NCI-H1694 (cell line): ENCODE measurements around the gene BTRC.
A peak's percentile ranks its signal among the peaks of the same experiment; 100 is the strongest.
"Not testable (repeated sequence)": the region's sequence is repeated elsewhere in the genome, so short reads cannot be mapped to it uniquely, and the experiment has no call there.

Source experiments
- DNase-seq: peaks from one replicate; lab custom pipeline; 2025; lab: John Stamatoyannopoulos, UW

Gene BTRC

DNA sequence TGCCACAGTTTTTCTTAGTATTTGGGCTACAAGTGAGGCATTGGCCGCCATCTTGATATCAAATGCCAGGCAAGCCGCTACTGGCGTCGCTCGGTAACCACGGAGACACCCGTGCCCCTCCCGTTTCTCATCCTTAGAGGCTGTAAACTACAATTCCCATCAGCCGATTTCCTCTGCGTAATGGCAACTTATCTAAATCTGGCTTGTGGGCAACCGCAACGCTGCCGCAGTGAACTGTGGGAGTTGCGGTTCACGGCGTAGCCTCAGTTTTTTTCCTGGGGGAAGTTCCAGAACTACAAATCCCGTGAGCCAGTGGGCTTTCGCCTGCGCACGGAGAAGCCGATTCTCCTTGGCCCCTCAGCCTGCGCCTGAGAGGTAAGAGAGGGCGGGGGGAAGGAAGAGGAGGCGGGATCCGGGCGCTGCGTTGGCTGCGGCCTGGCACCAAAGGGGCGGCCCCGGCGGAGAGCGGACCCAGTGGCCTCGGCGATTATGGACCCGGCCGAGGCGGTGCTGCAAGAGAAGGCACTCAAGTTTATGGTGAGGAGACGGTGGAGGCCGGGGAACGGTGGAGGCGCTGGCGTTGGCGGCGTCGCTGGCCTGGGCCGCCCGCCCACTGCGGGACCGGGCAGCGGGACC, at the start of gene BTRC:
BTRC (plus strand) TSS at position 474 of the 636 bp plus-strand sequence; CDS start at position 490, 16 bp downstream.
- DNase-seq, result peak; percentile 96

- DNase-seq, result no peak
Observed at GRCh38 chr10:101304316-101304715, 49.6 kb upstream of the BTRC start.

DNA sequence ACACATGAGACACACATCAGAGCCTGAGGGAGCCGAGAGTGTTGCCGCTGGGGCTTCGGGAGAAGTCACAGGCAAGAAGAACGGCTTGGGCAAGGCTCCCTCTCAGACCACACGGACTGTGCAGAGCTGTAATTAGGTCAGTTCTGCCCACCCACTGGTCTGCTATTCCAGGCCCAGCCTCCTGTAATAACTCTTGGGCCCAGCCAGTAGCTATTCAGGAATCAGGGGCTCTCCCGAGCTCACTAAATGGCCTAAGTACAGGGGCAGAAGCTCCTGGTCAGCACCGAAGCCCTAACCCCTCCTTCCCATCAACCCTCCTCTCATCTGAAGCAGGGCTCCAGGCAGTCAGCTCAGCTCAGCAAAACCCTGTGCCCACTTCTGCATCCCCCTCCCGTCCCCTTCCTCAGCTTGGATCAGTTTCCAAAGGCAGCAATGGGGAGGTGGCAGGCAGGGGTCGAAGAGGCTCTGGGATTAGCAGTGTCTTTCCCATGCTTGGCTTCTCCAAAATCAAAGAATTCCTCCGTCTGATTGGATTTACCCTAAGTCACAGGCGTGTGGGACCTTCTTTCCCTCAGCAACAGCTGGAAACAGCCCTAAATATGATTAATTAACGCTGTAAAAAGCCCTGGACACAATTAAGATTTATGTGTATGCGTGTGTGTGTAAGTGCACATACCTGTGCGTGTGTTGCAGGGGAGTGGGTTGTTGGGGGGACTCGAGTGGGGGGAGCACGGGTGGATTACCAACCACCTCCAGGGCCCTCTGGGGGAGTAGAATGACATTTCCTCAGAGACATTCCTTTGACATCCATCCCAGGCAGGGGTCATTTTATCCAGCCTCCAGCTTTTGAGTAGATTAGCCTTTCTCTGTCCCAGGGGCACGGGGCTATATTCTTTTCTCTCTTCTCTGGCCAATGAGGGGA, 48.4 kb upstream of the BTRC start:
- no peak for DNase-seq

DNA sequence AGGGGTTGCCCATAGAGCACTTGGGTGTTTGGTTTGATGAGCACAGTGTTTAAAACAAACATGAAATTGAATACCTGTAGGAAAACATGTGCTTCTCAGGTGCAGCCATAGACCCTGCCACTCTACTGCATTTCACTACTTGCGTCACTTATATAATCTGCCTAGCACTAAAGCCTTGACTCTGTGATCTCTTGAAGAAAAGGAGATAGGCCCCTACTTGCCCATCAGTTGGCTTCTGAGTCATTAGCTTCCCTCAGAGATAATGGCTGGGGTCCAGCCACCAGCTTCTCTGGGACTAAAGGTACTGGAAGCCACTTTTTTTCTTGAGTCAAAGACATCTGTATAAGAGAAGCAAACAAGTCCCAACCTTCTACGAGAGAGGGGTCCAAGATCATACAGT, 45.9 kb upstream of the BTRC start:
- DNase-seq, result no peak

- no peak for DNase-seq
Observed at GRCh38 chr10:101310529-101311184, 43.3 kb upstream of the BTRC start.

GRCh38 chr10:101311185-101312066, 42.5 kb upstream of the BTRC start:
- no peak for DNase-seq

DNA sequence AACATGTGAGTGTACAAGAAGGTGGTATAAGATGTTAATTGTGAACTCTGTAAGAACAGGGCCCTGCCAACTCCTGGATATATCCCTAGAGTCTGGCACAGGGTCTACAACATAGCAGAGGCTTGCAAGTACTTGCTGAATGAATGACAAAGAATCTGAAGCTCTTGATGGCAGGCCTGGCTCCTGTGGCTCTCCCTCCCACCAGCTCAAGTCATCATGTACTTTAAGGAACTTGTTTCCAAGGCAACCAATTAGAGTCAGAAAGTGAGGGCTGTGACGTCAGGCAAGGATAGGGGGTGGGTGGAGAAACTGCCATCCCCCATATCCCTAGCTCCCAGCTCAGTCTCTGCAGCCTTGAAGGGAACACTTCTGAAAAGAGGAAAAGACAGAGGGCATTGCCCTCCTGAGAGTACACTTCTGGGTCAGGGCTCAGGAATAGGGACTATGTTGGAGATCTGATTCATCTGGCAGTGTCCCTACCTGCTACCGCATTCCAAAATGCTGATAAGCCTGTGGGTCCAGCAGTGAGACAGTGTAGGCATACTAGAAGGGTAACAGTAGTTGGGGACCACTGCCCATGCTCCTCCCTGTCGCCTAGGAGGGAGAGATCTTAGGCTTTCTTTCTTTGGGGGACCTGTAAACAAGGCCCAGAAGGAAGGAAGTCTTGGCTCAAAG, 34.6 kb upstream of the BTRC start:
- DNase-seq, result no peak

DNA sequence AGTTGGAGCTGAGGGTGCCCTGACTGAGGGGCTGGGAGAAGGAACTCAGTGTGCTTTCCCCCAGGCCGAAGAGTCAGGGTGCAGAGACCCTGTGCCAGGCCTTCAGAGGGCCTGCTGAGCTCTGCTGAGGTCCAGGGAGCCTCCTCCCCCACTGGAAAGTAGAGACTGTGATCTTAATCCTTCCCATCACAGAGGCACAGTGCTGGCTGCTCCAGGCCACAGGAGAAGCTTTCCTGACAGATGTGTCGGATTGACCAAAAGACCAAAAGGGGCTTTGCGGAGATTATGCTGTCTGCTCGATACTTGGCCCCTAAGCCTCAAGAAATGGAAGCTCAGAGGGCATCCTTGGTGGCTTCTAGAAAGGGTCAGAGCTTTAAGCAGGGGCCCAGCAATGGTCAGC, 32.9 kb upstream of the BTRC start:
- no peak for DNase-seq

- no peak for DNase-seq
Observed at GRCh38 chr10:101322266-101323108, 31.5 kb upstream of the BTRC start.

DNA sequence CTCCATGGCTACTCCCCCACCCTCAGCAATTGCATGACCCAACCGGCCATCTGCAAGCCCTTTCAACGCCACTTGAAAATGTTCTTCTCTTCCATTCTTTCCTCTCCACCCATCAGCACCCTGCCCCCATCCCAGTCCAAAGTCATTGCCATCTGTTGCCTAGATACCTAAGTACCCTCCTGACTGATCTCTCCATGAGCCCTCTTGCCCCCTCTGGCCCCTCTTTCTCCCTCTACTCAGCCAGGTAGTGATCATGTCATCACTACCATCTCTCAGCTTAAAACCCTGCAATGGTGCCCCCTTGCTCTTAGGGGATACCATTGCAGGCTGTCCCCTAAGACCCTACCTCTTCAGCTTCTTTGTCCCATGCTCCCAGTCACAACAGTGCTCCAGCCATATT, 30.5 kb upstream of the BTRC start:
- no peak for DNase-seq

DNA sequence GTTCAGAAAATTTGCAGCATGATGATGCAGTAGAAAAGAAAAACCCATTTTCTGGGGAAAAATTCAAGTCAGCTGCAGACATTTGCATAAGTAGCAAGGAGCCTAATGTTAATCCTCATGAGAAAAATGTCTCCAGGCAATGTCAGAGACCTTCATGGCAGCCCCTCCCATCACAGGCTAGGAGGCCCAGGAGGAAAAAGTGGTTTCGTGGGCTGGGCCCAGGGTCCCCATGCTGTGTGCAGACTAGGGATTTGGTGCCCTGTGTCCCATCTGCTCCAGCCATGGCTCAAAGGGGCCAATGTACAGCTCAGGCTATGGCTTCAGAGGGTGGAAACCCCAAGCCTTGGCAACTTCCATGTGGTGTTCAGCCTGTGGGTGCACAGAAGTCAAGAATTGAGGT, 26.5 kb upstream of the BTRC start:
- DNase-seq, result not testable (repeated sequence)

- no peak for DNase-seq
Observed at GRCh38 chr10:101329341-101330032, 24.5 kb upstream of the BTRC start.

DNA sequence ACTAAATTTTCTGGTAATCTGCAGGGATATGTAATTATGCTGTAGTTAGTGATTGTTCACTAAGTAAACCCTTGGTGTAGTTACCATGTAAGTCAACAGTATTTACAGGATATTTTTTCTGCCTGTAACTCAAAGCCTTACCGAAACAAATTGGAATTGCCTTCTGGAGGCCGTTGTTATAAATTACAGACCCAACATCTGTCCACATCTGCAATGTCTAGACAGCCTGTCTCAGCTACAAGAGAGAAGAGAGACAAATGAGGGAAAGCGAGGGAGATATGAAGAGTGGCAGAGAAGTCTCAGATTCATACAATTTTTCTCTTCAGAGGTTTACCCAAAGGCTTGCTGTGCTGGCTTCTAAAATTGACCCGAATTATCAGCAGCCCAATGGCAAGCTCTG, 23.7 kb upstream of the BTRC start:
- no peak for DNase-seq

DNA sequence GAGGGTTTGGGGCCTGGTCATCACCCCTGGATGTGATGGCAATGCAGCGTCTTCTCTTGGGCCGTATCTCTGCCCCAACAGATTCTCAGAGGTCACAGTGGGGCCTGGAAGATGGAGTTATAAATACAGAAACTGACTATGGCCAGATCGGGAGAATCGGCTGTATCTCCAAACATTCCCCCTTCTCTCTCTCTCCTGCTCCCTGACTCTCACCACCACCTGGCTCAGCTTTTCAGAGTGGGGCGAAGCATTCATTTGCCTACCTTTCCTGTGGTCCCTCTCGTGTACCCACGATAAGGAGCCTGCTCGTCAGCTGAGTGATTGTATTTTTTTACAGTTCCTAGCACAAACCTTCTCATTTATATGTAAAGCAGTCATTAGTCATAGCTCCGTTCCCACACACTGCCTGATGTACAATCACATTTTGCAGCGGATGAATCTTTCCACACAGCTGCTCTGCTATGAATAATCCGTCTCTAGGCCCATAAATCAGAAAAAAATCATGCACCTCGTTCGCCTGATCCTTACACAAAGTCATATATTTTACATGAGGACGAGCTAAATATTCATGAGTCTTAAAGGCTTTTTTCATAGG, 23.2 kb upstream of the BTRC start:
- peak; percentile 53 for DNase-seq

DNA sequence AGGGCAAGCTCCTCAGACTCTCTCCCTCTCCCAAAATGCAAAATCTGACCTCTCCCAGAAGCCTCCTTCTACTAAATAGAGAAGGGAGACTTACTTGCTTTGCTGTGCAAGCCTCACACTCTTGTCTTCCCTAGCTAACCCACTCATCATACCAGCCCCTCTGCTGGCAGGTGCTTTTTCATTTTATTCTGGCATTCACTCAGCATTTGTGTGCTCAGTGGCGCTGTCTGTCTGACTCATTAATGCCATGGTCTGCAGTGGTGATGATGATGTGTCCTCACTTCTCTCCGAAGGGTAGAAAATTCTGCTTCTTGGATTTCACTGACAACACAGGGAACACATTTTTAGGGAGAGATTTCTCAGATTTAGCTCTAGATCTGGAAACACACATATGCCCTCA, 22.0 kb upstream of the BTRC start:
- peak; percentile 27 for DNase-seq

DNA sequence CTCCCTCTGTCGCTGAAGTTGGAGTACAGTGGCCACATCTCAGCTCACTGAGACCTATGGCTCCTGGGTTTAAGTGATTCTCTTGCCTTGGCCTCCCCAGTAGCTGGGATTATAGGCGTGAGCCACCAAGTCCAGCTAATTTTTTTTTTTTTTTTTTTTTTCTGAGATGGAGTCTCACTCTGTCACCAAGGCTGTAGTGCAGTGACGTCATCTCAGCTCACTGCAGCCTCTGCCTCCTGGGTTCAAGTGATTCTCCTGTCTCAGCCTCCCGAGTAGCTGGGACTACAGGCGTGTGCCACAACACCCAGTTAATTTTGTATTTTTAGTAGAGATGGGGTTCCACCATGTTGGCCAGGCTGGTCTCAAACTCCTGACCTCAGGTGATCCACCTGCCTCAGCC, 19.7 kb upstream of the BTRC start:
- DNase-seq, result not testable (repeated sequence)

DNA sequence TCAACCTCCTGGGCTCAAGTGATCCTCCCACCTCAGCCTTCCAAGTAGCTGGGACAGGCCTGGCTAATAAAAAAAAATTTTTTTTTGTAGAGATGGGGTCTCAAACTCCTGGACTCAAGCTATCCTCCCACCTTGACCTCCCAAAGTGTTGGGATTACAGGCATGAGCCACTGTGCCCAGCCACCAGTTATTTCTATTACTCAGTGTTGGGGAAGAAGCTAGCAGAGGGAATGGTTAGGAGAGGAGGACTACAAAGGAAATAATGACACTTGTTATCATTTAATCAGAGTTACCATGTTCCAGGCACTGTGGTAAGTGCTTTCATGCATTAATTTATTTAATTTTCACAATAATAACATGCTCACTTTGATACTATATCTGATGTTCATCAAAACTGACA, 17.6 kb upstream of the BTRC start:
- DNase-seq, result no peak

DNA sequence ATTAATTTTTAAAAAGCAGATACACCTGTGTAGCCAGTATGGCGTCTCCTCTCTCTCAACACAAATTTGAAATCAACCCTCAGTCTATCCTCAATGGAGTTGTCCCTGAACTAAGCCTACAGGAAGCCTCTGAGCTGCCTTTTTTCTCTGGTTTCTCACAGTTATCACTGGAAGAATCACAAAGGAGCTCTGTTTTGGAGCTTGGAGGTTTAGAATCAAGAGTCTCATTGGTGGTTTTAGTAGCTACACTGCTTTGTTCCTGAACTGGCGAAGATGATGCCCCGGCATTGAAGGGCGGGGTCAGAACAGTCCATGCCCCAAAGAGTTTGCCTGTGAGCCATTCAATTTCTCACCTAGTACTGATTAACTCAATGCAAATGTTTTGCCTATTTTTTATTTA, 16.1 kb upstream of the BTRC start:
- DNase-seq, result no peak

GRCh38 chr10:101341438-101341837, 12.5 kb upstream of the BTRC start:
- DNase-seq, result no peak
